CD14-positive monocyte (primary cell): ENCODE measurements around the gene PUM2. TPM values are rescaled to one million over a fixed set of nuclear protein-coding genes. Genes with fewer than 3 reads are reported as not detected.

Source experiments
- DNase-seq, 3 donors: peaks; one replicate each; pipeline ENCODE4 v3.0.0-alpha.2; 2011 to 2022
- H2AFZ ChIP-seq: 2 replicates; pipeline ENCODE4 v1.6.0; 2012; ENCODE audit warnings: mild to moderate bottlenecking, low read depth, low read length, inconsistent platforms; ENCODE audit not compliant: insufficient read depth, poor library complexity, severe bottlenecking
- H3K27ac ChIP-seq, 2 donors: 1 replicate in 1 of 2; 2 replicates in 1 of 2; pipeline ENCODE4 v1.5.1; 2012 to 2013; ENCODE audit warnings: low read length in 2 of 2, control low read depth in 1 of 2, inconsistent platforms in 1 of 2, low read depth in 1 of 2, mild to moderate bottlenecking in 1 of 2
- H3K27me3 ChIP-seq, 2 donors: one replicate each; pipeline versions ENCODE4 v1.6.0 to v1.6.1; 2011 to 2013; ENCODE audit warnings: low read length in 2 of 2; ENCODE audit not compliant: control insufficient read depth in 2 of 2, insufficient read depth in 2 of 2
- H3K36me3 ChIP-seq, 2 donors: replicated peaks in 1 of 2; 1 replicate in 1 of 2; 2 replicates in 1 of 2; pipeline versions ENCODE4 v1.5.1 to v1.6.1; 2012 to 2013; ENCODE audit warnings: low read length in 2 of 2, control low read depth in 1 of 2, inconsistent platforms in 1 of 2, mild to moderate bottlenecking in 1 of 2; ENCODE audit not compliant: insufficient read depth in 2 of 2, control insufficient read depth in 1 of 2
- H3K4me1 ChIP-seq, 2 donors: 1 replicate in 1 of 2; 2 replicates in 1 of 2; pipeline versions ENCODE4 v1.5.1 to v1.6.1; 2012 to 2013; ENCODE audit warnings: low read length in 2 of 2, control low read depth in 1 of 2, inconsistent platforms in 1 of 2, mild to moderate bottlenecking in 1 of 2, moderate library complexity in 1 of 2; ENCODE audit not compliant: insufficient read depth in 2 of 2, control insufficient read depth in 1 of 2
- H3K4me2 ChIP-seq: replicated peaks from 2 replicates; pipeline ENCODE3; 2012; ENCODE audit warnings: low read length, moderate library complexity, mild to moderate bottlenecking; ENCODE audit not compliant: poor library complexity, severe bottlenecking; ENCODE audit errors: extremely low read depth
- H3K4me3 ChIP-seq, 3 experiments: fragments of 200-600 bp in 1 of 3; sonication (generic) in 1 of 3; replicated peaks in 1 of 3; 1 replicate in 2 of 3; 2 replicates in 1 of 3; pipeline ENCODE4 v1.5.1; 2011 to 2013; ENCODE audit warnings: low read length in 3 of 3, mild to moderate bottlenecking in 3 of 3, control low read depth in 2 of 3, low read depth in 2 of 3, inconsistent platforms in 1 of 3, moderate library complexity in 1 of 3
- H3K79me2 ChIP-seq: 2 replicates; pipeline ENCODE4 v1.6.0; 2012; ENCODE audit warnings: mild to moderate bottlenecking, control low read depth, inconsistent platforms, low read length, moderate library complexity; ENCODE audit not compliant: insufficient read depth
- H3K9ac ChIP-seq: 2 replicates; pipeline ENCODE4 v1.6.0; 2017; ENCODE audit warnings: low read length, mild to moderate bottlenecking; ENCODE audit not compliant: insufficient read depth, poor library complexity, severe bottlenecking
- H3K9me3 ChIP-seq, 2 donors: replicated peaks in 1 of 2; 1 replicate in 1 of 2; 2 replicates in 1 of 2; pipeline versions ENCODE4 v1.5.1 to v1.6.1; 2012 to 2013; ENCODE audit warnings: low read length in 2 of 2, control low read depth in 1 of 2; ENCODE audit not compliant: control insufficient read depth in 1 of 2, insufficient read depth in 1 of 2
- H4K20me1 ChIP-seq: 2 replicates; pipeline ENCODE4 v1.6.0; 2012; ENCODE audit warnings: mild to moderate bottlenecking, low read length, control low read depth, moderate library complexity; ENCODE audit not compliant: insufficient read depth
- H3K27ac Mint-ChIP-seq, 7 donors: one replicate each; pipeline ENCODE4 v1.8.0; 2020; ENCODE audit warnings: mild to moderate bottlenecking in 7 of 7, mixed read lengths in 7 of 7, moderate library complexity in 6 of 7, inconsistent platforms in 2 of 7
- H3K27me3 Mint-ChIP-seq, 3 donors: one replicate each; pipeline ENCODE4 v1.8.0; 2021 to 2022; ENCODE audit warnings: low read depth in 3 of 3, mild to moderate bottlenecking in 3 of 3, mixed read lengths in 3 of 3, moderate library complexity in 3 of 3, inconsistent platforms in 1 of 3
- H3K36me3 Mint-ChIP-seq, 2 donors: one replicate each; pipeline ENCODE4 v1.8.0; 2020; ENCODE audit warnings: mixed read lengths in 2 of 2, inconsistent platforms in 1 of 2, mild to moderate bottlenecking in 1 of 2
- H3K4me1 Mint-ChIP-seq: one replicate; pipeline ENCODE4 v1.8.0; 2020; ENCODE audit warnings: mild to moderate bottlenecking, mixed read lengths
- H3K4me3 Mint-ChIP-seq, 2 donors: one replicate each; pipeline ENCODE4 v1.8.0; 2020; ENCODE audit warnings: mild to moderate bottlenecking in 2 of 2, mixed read lengths in 2 of 2, moderate library complexity in 1 of 2
- H3K9me3 Mint-ChIP-seq, 7 donors: one replicate each; pipeline ENCODE4 v1.8.0; 2020 to 2022; ENCODE audit warnings: mixed read lengths in 7 of 7, mild to moderate bottlenecking in 6 of 7, moderate library complexity in 6 of 7, inconsistent platforms in 2 of 7
- CTCF ChIP-seq: fragments of 200-600 bp; IDR thresholded peaks from one replicate; pipeline ENCODE4 v1.8.0; 2022; ENCODE audit warnings: antibody characterized with exemption, mild to moderate bottlenecking
- WGBS: methylation state at CpG from one replicate; pipeline ENCODE4 v1.1.5; 2013; ENCODE audit warnings: missing lambda C conversion rate; ENCODE audit not compliant: insufficient coverage; 5-methylcytosine and 5-hydroxymethylcytosine counted together
- intact Hi-C, 2 donors: fragments of 100-400 bp; cut with micrococcal nuclease; formaldehyde crosslinking; loops; one replicate each; pipeline versions ENCODE4 v1.15.0 to v1.15.1; 2023
- polyA plus RNA-seq, 3 donors: library from polyadenylated mRNA; depleted of rRNA in 1 of 3; unstranded in 2 of 3; stranded (reverse) in 1 of 3; fragments of 300-500 nt in 2 of 3; fragments of >200 nt in 1 of 3; fragmentation: Illumina TruSeq in 2 of 3; gene quantifications; 1 replicate in 2 of 3; 2 replicates in 1 of 3; pipeline ENCODE4 v1.2.3, GENCODE V29; 2012 to 2021

Gene PUM2
- polyA plus RNA-seq, 3 donors = 7.2 to 22.4 (median 8.3) TPM

DNA sequence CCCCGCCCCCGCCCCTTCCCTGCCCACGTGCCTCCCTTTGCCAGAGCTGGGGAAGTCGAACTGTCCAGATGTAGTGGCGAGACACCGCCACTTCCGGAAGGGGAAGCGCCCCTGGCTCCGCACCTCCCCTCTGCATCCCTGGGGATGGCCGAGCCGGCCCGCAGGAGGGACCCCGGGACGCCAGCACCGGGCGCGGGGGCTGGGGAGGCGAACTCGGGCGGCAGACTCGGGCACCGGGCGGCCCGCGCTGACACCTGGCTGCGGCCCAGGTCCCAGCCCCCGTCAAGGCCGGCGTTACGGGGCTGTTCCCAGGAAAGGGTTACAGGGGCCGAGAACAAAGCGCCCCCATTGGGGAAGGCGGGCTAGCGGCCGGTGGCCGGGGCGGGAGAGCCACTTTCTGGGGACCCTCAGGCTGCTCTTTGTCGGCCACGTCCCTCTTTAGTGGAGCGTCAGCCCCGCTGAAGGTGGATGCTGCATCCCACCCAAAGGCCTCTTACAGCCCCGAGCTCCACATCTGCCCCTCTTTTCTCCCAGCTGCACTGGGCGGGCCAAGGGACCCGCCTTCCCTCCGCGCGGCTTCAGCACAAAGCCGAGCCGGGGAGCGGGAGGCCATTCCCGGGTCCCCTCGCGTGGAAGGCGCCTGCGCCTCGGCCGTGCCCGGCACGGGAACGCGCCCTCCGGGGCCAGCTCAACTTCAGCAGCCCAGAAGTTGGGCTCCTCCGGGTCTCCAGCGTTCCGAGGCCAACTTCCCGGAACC lies 127.1 kb downstream of the PUM2 start:
- H3K36me3 ChIP-seq = no peaks in the 10 kb centered on the region
- Mint-ChIP-seq H3K4me3 (peak overlapping the region in 1 of 2 donors; percentile 75), H3K27ac (no peak overlapping the region), H3K4me1 (peaks cover 7% of the 10 kb centered on the region), H3K27me3 (peaks cover 43 to 74% (median 44%) of the 10 kb centered on the region in 3 donors), H3K9me3 (peaks cover 0 to 11% (median 2%) of the 10 kb centered on the region in 7 donors), H3K36me3 (no peaks in the 10 kb centered on the region)
- WGBS = under 1% methylated on average over 66 of the region's 66 CpGs
- DNase-seq = no peak
- peaks cover 32 to 54% of the 10 kb centered on the region in 2 donors for H3K27me3 ChIP-seq
- intact Hi-C loops = no loop called here
- H3K4me1 ChIP-seq = peaks cover 11 to 26% of the 10 kb centered on the region in 2 donors
- peak overlapping the region in 2 of 3 experiments; percentile 9 to 62 for H3K4me3 ChIP-seq
- peaks cover 0 to 18% of the 10 kb centered on the region in 2 donors for H3K9me3 ChIP-seq
- H2AFZ ChIP-seq = no peak overlapping the region
- no peaks in the 10 kb centered on the region for H4K20me1 ChIP-seq
- no peaks in the 10 kb centered on the region for H3K79me2 ChIP-seq
- no peak overlapping the region for H3K27ac ChIP-seq
- no peak overlapping the region for H3K9ac ChIP-seq
- TF ChIP-seq CTCF = no peak
- peak overlapping the region; percentile 70 for H3K4me2 ChIP-seq

DNA sequence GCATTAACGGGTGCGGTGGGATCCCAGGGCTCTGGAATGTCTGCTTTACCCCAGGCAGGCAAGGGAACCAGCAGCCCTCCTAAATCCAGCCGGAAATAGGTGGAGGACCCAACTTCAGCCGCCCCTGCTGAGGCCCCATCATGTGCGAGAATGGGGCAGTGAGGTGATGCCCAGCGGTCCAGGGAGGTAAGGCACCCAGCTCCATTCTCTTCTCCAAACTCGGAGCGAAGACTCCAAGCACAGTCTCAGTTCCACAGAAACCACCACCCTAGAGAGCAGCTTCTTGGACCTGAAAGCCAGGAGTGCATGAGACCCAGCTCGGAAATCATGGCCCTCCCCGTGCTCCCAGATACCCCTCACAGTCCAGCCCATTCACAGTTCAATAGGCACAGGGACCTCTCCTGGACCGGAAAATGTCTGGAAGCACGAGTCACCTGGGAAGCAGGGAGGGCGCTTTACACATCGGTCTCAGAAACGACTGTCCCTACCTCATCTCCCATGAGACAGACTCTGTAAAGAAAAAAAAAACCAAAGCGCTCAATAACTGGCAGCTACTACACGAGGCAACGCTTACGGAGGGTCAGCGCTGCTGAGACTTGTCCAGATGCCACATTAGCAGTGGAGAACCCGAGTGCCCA lies 127.8 kb downstream of the PUM2 start:
- H3K27ac Mint-ChIP-seq = no peak overlapping the region
- H3K36me3 ChIP-seq = no peaks in the 10 kb centered on the region
- peaks cover 11 to 26% of the 10 kb centered on the region in 2 donors for H3K4me1 ChIP-seq
- H4K20me1 ChIP-seq = no peaks in the 10 kb centered on the region
- H3K9ac ChIP-seq = no peak overlapping the region
- peak overlapping the region in 1 of 2 donors; percentile 75 for H3K4me3 Mint-ChIP-seq
- intact Hi-C loops = no loop called here
- peaks cover 40 to 71% (median 43%) of the 10 kb centered on the region in 3 donors for H3K27me3 Mint-ChIP-seq
- no peak overlapping the region for H3K4me2 ChIP-seq
- H3K9me3 Mint-ChIP-seq = peaks cover 0 to 11% (median 2%) of the 10 kb centered on the region in 7 donors
- H3K4me1 Mint-ChIP-seq = peaks cover 7% of the 10 kb centered on the region
- no peak for TF ChIP-seq CTCF
- H3K4me3 ChIP-seq = peak overlapping the region in 1 of 3 experiments; percentile 62
- no peak overlapping the region for H3K27ac ChIP-seq
- 44% methylated on average over 19 of the region's 21 CpGs for WGBS
- no peak overlapping the region for H2AFZ ChIP-seq
- no peaks in the 10 kb centered on the region for H3K79me2 ChIP-seq
- DNase-seq = no peak
- H3K27me3 ChIP-seq = peaks cover 32 to 52% of the 10 kb centered on the region in 2 donors
- H3K36me3 Mint-ChIP-seq = no peaks in the 10 kb centered on the region
- peaks cover 0 to 18% of the 10 kb centered on the region in 2 donors for H3K9me3 ChIP-seq
